Hippocampal formation (tissue), 2 donors: ENCODE data around the gene RTTN.

Experiments
- DNase-seq, 2 donors: peaks; one replicate each; lab custom pipeline; 2025; lab: John Stamatoyannopoulos, UW

Gene RTTN

DNA sequence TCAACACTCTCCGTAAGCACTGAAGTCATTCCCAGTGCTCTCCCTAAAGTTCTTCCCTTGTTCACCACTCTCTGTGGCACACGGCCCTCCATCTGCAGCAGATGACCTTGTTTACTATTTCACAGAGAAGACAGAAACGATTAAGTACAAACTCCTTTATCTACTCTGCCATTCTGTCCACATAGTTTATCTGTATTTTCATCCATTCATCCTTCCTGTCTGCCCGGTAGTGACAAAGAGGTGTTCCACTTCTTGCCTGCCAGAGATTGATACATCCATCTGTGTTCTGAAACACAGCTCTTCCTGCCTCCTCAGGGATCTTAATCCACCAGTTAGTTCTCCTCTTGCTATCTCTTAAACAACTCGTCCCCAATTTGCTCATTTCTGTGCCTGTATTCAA is 179.9 kb downstream of the RTTN start:
- DNase-seq, result no peak

GRCh38 chr18:70024829-70025228 is 180.7 kb downstream of the RTTN start:
- DNase-seq, result no peak

GRCh38 chr18:70024093-70024492 is 181.4 kb downstream of the RTTN start:
- no peak for DNase-seq

DNA sequence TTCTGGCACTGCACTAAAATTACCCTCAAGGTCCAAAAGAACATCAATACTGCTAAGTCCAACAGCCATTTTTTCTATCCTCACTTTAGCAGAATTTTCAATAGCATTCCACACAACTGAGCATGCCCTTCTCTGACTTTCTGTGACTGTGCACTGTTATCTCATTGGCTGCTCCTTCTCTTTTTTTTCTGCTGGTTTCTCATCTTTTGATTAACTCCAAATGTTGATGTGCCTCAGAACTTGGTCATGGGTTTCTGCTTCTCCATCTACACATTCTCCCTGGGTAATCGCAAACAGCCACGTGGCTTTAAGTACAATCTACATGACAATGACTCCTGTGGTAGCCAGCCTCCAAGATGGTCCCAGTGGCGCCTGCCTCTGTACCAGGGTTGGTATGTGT is 182.9 kb downstream of the RTTN start:
- no peak for DNase-seq

- no peak for DNase-seq
Measured at GRCh38 chr18:70021498-70021897, 184.0 kb downstream of the RTTN start.

DNA sequence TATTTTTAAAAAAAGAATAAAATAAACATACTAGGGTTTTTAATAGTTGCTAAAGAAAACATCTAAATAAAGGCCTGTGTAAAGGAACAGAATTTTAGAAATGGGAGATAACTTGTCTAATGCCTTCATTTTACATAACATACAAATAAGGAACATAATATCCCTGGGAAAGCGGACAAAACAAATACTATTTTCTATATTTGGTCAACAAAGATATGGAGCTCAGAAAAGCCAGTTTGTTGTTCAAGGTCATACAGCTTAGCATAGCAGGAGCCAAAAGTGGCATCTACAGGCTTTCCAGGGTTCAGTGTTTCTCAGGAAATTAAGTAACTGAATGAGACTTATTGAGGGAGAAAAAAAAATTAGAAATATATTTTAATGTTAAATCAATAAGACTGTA is 184.4 kb downstream of the RTTN start:
- DNase-seq, result no peak

GRCh38 chr18:70019991-70020390 is 185.5 kb downstream of the RTTN start:
- no peak for DNase-seq

DNA sequence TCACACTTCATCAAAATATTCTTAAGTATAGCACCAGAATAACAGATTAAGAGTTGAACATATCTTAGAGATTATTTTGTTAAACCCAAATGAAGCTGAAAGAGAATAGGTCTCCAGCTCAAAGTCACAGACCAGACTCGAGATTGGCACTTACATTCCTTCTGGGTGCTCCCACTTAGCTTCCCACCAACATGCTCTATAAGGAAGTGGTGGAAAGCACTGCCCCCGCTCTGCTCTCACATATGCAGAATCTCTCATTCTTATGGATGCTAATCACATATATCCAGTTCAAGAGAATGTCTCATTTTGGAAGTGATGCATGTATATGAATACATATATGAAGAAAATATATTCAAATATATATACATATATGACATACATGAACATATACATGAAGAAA is 186.4 kb downstream of the RTTN start:
- DNase-seq, result no peak

GRCh38 chr18:70015127-70015526 is 190.4 kb downstream of the RTTN start:
- no peak for DNase-seq

DNA sequence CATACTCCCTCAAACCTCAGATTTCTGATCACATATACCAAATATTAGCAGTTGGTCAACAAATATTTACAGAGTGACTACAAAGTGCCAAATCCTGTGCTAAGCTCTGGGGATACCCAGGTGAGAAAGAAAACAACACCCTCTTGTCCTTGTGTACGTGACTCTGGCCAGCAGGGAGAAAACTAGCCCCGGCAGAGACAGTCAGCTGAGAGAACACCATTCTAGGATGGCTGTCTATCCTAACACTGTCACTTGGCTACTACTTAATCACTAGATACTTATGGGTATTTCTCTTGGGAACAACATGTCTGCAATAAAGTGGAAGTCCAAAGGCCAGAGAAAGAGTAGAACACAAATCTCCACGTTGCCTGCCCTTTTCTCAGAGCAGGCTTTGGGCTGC is 199.9 kb downstream of the RTTN start:
- no peak for DNase-seq

- no peak for DNase-seq
Measured at GRCh38 chr18:70004696-70005095, 200.8 kb downstream of the RTTN start.

DNA sequence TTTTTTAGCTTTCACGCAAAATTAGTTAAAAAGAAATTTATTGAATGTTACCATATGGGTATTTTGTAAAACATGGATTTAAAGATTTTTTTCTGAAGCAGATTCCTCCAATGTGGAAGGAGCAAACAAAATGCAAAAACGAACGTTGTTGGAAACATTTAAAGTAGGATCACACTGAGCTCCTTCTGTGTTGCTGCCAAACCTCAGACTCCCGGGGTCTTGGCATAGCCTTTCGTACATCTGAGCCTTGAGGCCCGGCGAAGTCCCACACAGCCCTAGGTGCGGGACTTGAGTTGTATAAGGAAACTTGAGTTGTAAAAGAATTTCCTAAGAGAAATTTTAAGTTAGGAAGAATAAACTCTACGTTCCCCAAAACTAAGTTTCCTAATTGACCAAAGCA is 205.8 kb downstream of the RTTN start:
- DNase-seq, result no peak

DNA sequence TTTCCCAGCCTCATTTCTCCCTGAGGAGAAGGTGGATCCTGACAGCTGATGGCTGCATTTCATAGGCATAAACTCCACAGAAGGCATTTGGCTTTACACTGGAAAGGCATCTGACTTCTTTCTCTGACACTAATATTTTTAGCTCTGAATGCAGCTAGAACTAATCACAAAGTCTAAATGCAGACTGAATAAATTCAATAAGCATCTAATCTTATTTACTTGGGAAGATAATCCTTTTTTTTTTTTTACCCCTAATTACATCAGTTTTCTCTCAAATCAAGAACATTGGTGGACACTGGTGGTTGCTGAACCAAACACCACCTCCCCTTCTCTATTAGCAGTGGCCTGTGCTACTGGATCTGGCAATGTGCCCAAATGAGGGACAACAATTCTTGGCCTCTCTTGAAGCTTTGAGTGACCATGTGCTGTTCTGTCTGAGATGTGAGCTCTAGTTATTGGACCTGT is 206.9 kb downstream of the RTTN start:
- no peak for DNase-seq

- no peak for DNase-seq
Measured at GRCh38 chr18:69996951-69997798, 208.3 kb downstream of the RTTN start.

- DNase-seq, result no peak
Measured at GRCh38 chr18:69996417-69996816, 209.1 kb downstream of the RTTN start.

DNA sequence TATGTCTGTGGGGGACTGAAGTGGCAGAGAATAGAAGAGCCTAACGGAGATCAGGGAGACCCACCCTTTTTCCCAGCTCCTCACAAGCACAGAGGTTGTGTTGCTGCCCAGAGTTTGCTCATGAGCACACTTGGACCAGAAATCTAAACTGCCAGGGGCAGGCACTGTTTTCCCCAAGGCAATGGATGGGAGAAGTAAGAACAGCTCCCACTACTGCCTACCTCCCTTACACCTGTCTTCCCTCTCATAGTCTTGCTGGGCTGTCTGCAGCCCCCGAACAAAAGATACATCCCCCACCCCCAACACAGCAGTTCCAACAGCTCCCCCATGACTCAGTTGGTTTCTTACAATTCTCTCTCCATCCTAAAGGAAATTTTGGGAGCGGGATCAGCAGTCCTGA is 209.7 kb downstream of the RTTN start:
- DNase-seq, result no peak

DNA sequence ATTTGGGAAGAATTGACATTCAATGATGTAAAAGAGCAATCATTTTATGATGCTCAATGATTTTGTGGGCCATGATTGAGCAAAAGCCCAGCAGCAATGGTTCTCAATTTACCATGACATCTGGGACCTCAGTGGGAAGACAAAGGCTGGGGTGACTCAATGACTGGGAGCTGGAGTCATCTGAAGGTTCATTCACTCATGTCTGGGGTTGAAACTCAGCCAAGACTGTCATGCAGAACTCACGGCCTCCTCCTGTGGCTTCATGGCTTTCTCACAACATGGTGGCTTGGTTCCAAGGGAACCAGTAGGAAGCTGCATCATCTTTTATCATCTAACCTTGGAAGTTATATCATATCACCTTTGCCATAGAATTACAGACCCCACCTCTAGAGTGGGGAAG is 212.7 kb downstream of the RTTN start:
- no peak for DNase-seq

- no peak for DNase-seq
Measured at GRCh38 chr18:69987870-69988269, 217.6 kb downstream of the RTTN start.

DNA sequence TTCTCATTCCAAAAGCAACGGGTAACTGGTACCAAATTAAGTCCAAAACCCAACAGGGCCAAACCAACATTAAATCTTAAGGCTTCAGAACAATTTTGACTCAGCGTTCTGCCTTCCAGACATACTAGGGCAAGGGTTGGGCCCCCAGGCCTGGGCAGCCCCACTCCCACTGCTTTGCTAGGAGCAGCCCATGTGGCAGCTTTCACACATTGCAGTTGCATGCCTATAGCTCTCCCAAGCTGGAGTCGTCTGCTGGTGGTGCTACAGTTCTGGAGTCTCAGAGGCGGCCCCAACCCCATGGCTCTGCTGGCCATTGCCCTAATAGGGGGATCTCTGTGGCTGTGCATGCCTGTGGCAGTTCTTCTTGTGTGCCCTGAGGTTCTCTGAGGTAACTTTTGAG is 220.2 kb downstream of the RTTN start:
- no peak for DNase-seq

GRCh38 chr18:69982417-69982816 is 223.1 kb downstream of the RTTN start:
- DNase-seq, result no peak

DNA sequence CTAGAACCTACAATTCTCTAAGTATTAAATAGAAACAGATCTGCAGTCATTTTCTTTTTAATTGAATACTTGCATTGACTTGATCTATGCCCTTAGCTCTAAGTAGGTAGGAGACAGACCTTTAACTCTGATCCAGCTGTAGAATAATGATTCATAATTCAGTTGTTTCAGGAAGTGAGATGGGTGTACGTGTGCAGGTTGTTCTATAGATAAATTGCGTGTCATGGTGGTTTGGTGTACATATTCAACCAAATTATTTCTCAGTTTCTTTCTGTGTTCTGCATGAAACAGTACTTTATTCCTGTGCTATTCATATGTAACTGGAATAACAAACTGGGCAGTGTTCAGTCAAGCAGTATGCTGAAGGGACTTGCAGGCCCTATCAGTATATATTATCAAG is 223.5 kb downstream of the RTTN start:
- DNase-seq, result no peak

DNA sequence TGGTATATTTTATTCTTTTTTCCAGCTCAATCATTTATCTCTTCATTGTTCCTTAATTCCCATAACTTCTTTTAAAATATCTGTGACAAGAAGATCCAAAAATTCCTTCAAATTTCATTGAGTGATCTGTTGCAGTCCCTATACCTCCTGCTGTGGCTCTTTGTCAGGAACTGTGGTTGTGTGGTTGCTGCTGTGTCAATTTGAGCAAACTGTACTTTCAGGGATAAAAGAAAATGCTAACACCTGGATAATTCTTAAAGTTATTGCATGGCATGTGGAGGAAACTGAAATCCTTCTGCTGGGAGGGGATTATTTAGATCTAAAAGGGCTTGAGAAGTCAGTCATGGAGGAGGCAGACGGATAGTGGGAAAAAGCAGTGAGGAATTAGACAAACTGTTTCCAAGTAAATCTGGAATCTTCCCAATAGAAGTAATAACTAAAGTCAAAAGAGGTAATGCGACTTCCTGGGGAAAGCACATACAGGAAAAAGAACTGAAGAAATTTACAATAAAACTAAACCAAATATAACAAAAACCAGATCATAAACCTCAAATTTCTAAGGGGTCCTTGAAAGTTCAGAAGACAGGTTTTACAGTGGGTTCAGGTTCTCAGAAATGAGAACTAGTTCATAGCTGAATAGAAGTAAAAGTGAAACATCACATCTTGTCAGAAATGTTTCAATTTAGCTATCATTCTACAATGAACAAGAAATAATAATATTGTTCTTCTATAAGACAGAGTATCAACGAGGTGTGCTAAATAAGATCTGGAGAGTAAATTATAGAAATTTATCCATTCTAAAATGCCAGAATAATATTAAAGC is 224.3 kb downstream of the RTTN start:
- no peak for DNase-seq

- no peak for DNase-seq
Measured at GRCh38 chr18:69980509-69980908, 225.0 kb downstream of the RTTN start.
